ENCODE data around the gene FAM53A. TPM values are rescaled to one million over a fixed set of nuclear protein-coding genes. Genes with fewer than 3 reads are reported as not detected.
"Not testable (repeated sequence)": the region's sequence is repeated elsewhere in the genome, so short reads cannot be mapped to it uniquely, and the experiment has no call there.

FAM53A gene
- total and polyA plus RNA-seq, 5 donors = 1.1 to 1.6 (median 1.2) TPM

DNA sequence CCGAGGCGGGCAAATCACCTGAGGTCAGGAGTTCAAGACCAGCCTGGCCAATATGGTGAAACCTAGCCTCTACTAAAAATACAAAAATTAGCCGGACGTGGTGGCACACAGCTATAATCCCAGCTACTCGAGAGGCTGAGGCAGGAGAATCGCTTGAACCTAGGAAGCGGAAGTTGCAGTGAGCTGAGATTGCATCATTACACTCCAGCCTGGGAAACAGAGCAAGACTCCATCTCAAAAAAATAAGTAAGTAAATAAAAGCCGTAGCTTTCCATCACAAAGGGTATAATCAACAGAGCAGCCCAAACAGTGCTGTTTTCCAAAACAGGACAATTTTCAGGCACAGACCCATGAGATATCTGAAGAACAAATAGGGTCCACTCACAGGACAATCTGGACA is 17.6 kb upstream of the FAM53A start:
- H3K27me3 ChIP-seq (ENCODE audit: control insufficient read depth, insufficient read depth); H3K27ac ChIP-seq (ENCODE audit: low read length); H3K9me3 ChIP-seq (ENCODE audit: control insufficient read depth, low read length); H3K4me1 ChIP-seq (ENCODE audit: control insufficient read depth, insufficient read depth, low read length); H3K4me3 ChIP-seq (ENCODE audit: low read length); ATAC-seq; DNase-seq; intact Hi-C loops (cut with DNase I): not testable (repeated sequence)
- 83% methylated on average over 8 of the region's 8 CpGs for WGBS

DNA sequence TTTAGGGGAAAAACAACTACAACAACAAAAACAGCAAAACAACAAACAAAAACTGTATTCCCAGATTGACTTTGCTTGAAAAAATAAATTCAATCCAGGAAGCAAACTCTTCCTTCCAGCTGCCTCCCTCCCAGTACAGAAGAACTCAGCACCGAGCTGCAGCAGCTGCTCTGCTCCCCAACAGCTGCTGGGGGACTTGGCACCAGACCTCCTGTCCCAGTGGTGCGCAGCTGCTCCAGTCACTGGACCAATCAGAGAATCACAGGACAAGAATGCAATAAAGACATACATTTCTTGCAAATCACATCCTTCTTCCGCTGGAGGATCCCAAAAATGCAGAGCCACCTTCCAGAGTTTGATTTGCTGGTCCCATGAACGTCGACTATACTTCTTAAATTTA is 11.8 kb upstream of the FAM53A start:
- WGBS = 61% methylated on average over 5 of the region's 5 CpGs
- no peak for DNase-seq
- intact Hi-C loops (cut with DNase I) = no loop called here
- Histone ChIP-seq H3K4me3 (ENCODE audit: low read length) (no peak overlapping the region), H3K27me3 (ENCODE audit: control insufficient read depth, insufficient read depth) (no peaks in the 10 kb centered on the region), H3K9me3 (ENCODE audit: control insufficient read depth, low read length) (no peaks in the 10 kb centered on the region), H3K27ac (ENCODE audit: low read length) (no peak overlapping the region), H3K4me1 (ENCODE audit: control insufficient read depth, insufficient read depth, low read length) (no peaks in the 10 kb centered on the region)
- no peak for ATAC-seq

DNA sequence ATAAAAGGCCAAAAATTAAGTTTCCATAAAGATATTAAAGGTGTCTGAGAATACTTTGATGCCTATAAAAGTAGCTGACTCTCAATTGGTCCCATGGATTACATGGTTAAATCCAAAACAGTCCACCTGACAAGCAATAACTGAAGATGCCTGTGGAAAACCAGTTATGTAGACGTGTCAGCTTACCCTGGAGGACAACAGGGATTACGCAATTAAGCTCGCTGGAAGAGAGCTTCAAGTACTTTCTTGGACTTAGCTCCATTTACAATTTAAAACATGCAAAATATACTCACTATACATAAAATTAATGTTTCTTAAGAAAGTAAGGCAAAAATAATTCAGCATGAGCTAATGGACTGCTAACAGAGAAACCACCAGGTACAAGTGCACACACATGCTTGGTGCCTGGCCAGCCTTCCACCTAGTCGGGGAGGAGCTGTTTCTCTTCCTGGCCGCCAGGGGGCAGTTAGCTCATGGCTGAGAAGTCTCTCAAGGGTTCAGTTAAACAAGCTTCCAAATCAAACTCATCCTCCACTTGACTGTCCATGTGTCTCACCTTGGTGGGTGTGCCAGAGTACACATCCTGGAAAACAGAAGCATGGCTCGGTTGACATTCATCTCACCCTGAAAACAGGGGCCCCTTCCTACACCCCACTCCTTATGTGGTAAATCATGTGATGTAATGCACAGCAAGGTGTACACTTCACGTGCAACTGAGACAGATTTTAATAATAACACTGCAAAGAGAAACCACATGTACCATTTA is 9.2 kb upstream of the FAM53A start:
- WGBS = 43% methylated on average over 7 of the region's 7 CpGs

DNA sequence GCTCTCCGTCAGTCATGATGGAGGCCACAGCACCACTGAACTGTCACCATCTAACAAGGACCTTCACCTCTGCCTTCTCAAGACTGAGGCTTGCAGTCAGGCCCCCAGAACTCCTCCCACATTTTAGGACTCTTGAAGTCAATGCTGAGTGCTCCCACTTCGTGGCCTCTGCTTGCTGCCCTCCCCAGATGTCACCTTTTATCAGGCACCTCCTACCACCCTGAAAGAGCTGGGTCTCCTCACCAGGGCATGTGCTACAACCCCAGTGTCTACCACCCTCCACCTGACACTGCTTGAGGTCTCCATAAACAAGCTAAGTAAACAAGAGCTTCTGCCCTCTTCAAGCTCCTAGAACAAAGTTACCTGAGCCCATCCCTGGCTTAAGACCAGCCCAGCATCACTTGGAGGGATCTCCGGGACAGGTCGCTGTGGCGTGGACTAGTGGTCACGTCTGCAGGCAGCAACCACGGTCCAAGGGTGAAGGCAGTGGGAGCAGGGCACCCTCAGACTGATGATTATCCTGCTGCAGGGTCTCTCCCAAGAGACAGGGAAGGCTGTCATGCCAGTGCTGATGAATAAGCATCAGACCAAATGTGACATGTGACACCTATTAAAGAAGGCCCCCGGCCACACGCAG is 7.7 kb upstream of the FAM53A start:
- Histone ChIP-seq H3K9me3 (ENCODE audit: control insufficient read depth, low read length) (no peaks in the 10 kb centered on the region), H3K27me3 (ENCODE audit: control insufficient read depth, insufficient read depth) (no peaks in the 10 kb centered on the region), H3K4me3 (ENCODE audit: low read length) (no peak overlapping the region), H3K27ac (ENCODE audit: low read length) (no peak overlapping the region), H3K4me1 (ENCODE audit: control insufficient read depth, insufficient read depth, low read length) (no peaks in the 10 kb centered on the region)
- WGBS = 89% methylated on average over 9 of the region's 9 CpGs
- DNase-seq = no peak
- intact Hi-C loops (cut with DNase I) = loop anchor here in 3 of 4 donors (5.0 kb wide), 1 partner anchor 35 kb away; no protein-coding TSS in a partner anchor
- ATAC-seq = no peak

More for the DNA sequence above, 9.2 kb upstream of the FAM53A start:
- peak; percentile 64 to 84 (median 81) for DNase-seq
- peak; percentile 72 to 80 for ATAC-seq
- intact Hi-C loops (cut with DNase I) = loop anchor here in 3 of 4 donors (5.0 kb wide), 1 partner anchor 34 kb away; no protein-coding TSS in a partner anchor
- Histone ChIP-seq H3K27me3 (ENCODE audit: control insufficient read depth, insufficient read depth) (no peaks in the 10 kb centered on the region), H3K4me3 (ENCODE audit: low read length) (no peak overlapping the region), H3K4me1 (ENCODE audit: control insufficient read depth, insufficient read depth, low read length) (no peaks in the 10 kb centered on the region), H3K27ac (ENCODE audit: low read length) (peak overlapping the region; percentile 23), H3K9me3 (ENCODE audit: control insufficient read depth, low read length) (no peaks in the 10 kb centered on the region)

DNA sequence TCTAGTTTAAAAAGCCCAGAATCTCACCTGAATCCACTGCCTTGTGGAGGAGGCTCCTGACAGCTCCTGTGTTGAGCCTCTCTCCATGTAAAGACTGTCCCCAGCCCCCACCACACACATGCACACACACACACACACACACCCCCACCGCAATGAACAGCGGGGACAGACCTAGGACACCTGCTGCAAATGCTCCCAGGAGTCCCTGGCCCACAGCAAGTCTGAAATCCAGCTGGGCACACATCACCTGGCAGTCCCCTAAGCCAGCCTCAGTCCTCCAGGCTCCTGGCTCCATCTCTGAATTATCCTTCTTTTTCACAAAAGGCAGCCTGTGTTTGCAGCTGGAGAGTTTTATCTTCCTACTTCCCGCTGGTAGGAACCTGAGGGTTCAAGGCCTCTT is 6.6 kb upstream of the FAM53A start:
- ATAC-seq = no peak
- no peak overlapping the region for H3K27ac ChIP-seq (ENCODE audit: low read length)
- no peak for DNase-seq
- H3K9me3 ChIP-seq (ENCODE audit: control insufficient read depth, low read length) = no peaks in the 10 kb centered on the region
- intact Hi-C loops (cut with DNase I) = loop anchor here in 3 of 4 donors (5.0 kb wide), 1 partner anchor 37 kb away; no protein-coding TSS in a partner anchor
- H3K4me3 ChIP-seq (ENCODE audit: low read length) = no peak overlapping the region
- H3K4me1 ChIP-seq (ENCODE audit: control insufficient read depth, insufficient read depth, low read length) = no peaks in the 10 kb centered on the region
- WGBS = 95% methylated on average over 3 of the region's 3 CpGs
- H3K27me3 ChIP-seq (ENCODE audit: control insufficient read depth, insufficient read depth) = no peaks in the 10 kb centered on the region

DNA sequence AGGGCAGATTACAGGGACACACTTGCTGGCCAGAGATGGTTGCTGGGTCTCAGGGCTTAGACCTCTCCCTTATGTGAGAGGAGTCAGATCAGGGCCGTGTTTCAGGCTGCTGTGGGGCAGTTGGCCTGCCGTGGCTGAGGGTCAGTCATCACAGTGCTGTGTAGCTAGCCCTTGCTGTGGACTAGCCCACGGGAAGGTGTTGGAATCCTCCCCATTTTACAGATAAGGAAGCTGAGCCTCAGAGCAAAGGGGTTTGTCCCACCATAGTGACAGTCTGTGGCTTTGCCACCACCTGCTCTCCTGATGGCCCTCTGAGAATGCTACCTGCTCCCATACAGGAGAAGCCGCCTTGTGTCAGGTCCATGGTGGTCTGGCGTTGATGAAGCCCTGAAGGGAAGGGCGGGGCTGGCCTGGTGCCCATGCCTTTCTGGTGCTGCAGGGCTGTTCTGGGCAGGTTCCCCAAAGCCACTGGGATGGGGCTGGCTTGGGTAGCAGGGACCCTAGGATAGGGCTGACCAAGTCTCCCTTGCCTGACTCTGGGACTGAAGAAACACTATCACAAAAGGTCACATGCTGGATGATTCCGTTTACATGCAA is 2.4 kb upstream of the FAM53A start:
- no peak overlapping the region for H3K4me3 ChIP-seq (ENCODE audit: low read length)
- WGBS = 47% methylated on average over 7 of the region's 7 CpGs
- H3K27me3 ChIP-seq (ENCODE audit: control insufficient read depth, insufficient read depth) = no peaks in the 10 kb centered on the region
- no peak for DNase-seq
- no peak for ATAC-seq
- no peaks in the 10 kb centered on the region for H3K4me1 ChIP-seq (ENCODE audit: control insufficient read depth, insufficient read depth, low read length)
- H3K9me3 ChIP-seq (ENCODE audit: control insufficient read depth, low read length) = no peaks in the 10 kb centered on the region
- no peak overlapping the region for H3K27ac ChIP-seq (ENCODE audit: low read length)
- intact Hi-C loops (cut with DNase I) = no loop called here

DNA sequence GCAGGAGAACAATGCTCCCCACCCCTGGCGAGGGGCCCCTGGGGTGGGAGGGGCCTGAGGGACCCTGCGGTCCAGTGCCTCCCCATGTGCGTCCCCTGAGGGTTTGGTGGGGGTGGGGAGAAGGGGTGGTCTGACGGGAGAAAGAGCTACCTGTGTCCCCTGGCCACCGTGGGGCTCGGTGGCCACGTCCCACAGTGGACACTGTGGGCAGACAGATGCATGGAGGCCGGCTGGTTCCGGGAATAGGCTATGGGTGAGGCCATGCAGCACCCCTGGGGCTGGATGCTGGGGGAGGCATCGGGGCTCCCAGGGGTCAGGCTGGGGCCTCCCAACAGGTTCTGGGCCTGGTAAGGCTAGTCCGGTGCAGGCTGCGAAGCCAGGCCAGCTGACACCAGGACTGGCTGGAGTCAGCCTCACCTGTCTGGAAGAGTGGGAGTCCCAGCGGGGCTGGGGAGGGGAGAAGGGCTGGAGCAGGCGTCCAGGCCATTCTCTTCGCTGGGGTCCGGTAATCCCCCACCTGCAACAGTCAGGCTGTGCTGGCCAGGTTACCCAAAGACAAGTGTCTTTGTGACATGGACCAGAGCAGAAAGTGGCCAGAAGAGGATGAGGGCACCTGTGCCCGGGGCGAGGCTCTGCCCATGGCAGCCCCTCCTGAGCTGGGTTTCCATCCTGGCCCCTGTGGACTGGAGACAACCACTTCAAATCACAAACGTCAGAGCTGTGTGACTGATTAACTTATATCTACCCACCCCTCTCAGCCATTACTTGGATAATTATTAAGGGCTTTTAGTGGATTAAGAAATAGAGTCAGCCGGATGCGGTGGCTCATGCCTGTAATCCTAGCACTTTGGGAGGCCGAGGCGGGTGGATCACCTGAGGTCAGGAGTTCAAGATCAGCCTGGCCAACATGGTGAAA is 1.4 kb upstream of the FAM53A start:
- peak; percentile 6 to 8 for ATAC-seq
- WGBS = 79% methylated on average over 23 of the region's 23 CpGs
- intact Hi-C loops (cut with DNase I) = no loop called here
- H3K4me1 ChIP-seq (ENCODE audit: control insufficient read depth, insufficient read depth, low read length) = no peaks in the 10 kb centered on the region
- no peaks in the 10 kb centered on the region for H3K27me3 ChIP-seq (ENCODE audit: control insufficient read depth, insufficient read depth)
- no peak overlapping the region for H3K27ac ChIP-seq (ENCODE audit: low read length)
- no peaks in the 10 kb centered on the region for H3K9me3 ChIP-seq (ENCODE audit: control insufficient read depth, low read length)
- no peak overlapping the region for H3K4me3 ChIP-seq (ENCODE audit: low read length)
- DNase-seq = peak in 1 of 3 donors; percentile 29

DNA sequence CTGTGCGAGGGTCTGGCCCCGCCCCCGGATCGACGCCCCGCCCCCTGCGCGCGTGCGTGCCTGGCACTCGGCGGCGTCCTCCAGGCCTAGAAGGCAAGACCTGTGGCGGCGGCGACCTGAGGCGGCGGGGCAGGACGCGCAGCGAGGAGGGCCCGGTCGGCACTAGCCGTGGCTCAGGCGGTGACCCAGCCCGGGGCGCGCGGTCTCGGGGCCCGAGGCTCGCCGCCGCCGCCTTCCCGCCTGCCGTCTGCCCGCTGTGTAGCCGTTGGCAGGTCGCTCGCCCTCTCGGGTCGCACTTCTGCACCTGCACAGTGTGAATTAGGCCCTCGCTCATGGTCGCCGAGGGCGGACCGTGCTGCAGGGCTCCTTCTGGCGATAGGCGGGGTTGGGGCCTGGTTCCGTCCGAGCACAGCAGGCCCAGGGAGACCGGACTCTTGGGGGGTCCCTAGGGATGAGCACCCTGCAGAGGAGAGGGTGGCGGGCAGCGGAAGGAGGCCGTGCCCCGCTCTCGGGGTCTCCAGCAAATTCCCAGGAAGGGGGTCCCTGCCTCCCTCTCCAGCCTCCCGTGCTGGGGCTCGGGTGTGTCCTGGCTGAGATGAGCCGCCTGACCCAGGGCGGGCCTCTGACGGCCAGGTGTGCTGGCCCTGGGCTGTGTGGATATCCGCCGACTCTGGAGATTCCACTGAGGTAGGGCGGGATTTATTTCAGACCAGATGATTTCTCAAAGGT is 557 bp upstream of the FAM53A start:
- DNase-seq (peak in 1 of 3 donors; percentile 98), ATAC-seq (peak; percentile 30 to 35)
- no peaks in the 10 kb centered on the region for H3K27me3 ChIP-seq (ENCODE audit: control insufficient read depth, insufficient read depth)
- H3K4me1 ChIP-seq (ENCODE audit: control insufficient read depth, insufficient read depth, low read length) = no peaks in the 10 kb centered on the region
- intact Hi-C loops (cut with DNase I) = no loop called here
- no peaks in the 10 kb centered on the region for H3K9me3 ChIP-seq (ENCODE audit: control insufficient read depth, low read length)
- H3K27ac ChIP-seq (ENCODE audit: low read length) = peak overlapping the region; percentile 0
- H3K4me3 ChIP-seq (ENCODE audit: low read length) = peak overlapping the region; percentile 30
- WGBS = 33% methylated on average over 66 of the region's 66 CpGs

DNA sequence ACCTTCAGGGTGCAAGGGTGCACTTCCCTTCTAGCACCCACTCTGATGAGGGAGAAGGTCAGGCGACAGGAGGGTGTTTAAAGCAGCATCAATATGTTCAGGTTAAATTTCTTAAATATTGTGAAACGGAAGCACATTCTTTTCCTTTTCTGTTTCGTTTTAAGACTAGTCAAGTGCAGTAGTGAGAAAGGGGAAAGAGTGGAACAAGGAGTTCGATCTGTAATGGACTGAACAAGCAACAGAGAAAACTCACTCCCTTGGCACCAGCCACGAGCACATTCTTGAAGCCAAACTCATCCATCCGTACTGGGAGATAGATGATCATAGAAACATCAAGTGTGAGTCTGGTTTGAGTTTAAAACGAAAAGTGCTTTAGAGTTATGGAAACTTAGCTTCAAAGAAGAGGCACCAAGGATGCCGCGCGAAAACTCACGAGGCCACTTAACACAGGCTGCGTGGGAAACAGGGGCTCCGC is 815 bp downstream of the FAM53A start:
- 8% methylated on average over 13 of the region's 13 CpGs for WGBS
- H3K27ac ChIP-seq (ENCODE audit: low read length) = peak overlapping the region; percentile 22
- DNase-seq (peak in 1 of 3 donors; percentile 36), ATAC-seq (peak in 1 of 2 donors; percentile 3)
- peak overlapping the region; percentile 30 for H3K4me3 ChIP-seq (ENCODE audit: low read length)
- intact Hi-C loops (cut with DNase I) = no loop called here
- H3K27me3 ChIP-seq (ENCODE audit: control insufficient read depth, insufficient read depth) = no peaks in the 10 kb centered on the region
- H3K4me1 ChIP-seq (ENCODE audit: control insufficient read depth, insufficient read depth, low read length) = no peaks in the 10 kb centered on the region
- no peaks in the 10 kb centered on the region for H3K9me3 ChIP-seq (ENCODE audit: control insufficient read depth, low read length)

DNA sequence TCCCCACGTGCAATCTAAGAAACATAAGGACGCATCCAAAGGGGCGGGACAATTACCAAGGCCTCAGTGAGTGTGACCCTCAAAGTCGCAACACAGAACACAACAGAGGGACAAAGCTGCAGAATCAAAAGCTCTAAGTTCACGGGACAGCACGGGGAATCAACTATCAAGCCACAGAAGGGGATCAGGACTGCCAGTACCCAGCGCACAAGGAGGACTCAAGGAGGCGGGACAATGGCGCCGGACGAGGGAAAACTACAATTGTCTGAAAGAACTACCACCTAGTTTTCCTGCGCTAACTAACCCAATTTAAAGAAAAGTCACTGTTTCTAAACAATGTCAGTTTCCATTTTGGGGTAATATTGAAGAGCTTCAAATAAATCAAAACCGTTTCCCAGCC is 1.3 kb downstream of the FAM53A start:
- Histone ChIP-seq H3K27me3 (ENCODE audit: control insufficient read depth, insufficient read depth) (no peaks in the 10 kb centered on the region), H3K4me3 (ENCODE audit: low read length) (no peak overlapping the region), H3K4me1 (ENCODE audit: control insufficient read depth, insufficient read depth, low read length) (no peaks in the 10 kb centered on the region), H3K9me3 (ENCODE audit: control insufficient read depth, low read length) (no peaks in the 10 kb centered on the region), H3K27ac (ENCODE audit: low read length) (no peak overlapping the region)
- no peak for ATAC-seq
- 86% methylated on average over 13 of the region's 13 CpGs for WGBS
- peak in 1 of 3 donors; percentile 27 for DNase-seq
- intact Hi-C loops (cut with DNase I) = no loop called here
